H9 (cell line): ENCODE measurements around the gene LRG1. TPM values are rescaled to one million over a fixed set of nuclear protein-coding genes. Genes with fewer than 3 reads are reported as not detected.

ENCODE experiments used
- DNase-seq: peaks from one replicate; pipeline ENCODE4 v3.0.0-alpha.2; 2017
- H2AFZ ChIP-seq: one replicate; pipeline ENCODE4 v1.6.1; 2013; ENCODE audit warnings: mild to moderate bottlenecking, low read length, control low read depth, moderate library complexity
- H2AK5ac ChIP-seq: 2 replicates; pipeline ENCODE4 v1.6.1; 2013; ENCODE audit warnings: low read length, control low read depth, mixed read lengths; ENCODE audit not compliant: insufficient read length
- H2BK120ac ChIP-seq: one replicate; pipeline ENCODE4 v1.6.1; 2013; ENCODE audit warnings: low read depth, mild to moderate bottlenecking, low read length, control low read depth, inconsistent platforms; ENCODE audit not compliant: poor library complexity, severe bottlenecking
- H2BK12ac ChIP-seq: 2 replicates; pipeline ENCODE4 v1.6.1; 2013; ENCODE audit warnings: low read length, control low read depth, mixed read lengths, low read depth; ENCODE audit not compliant: insufficient read length
- H2BK15ac ChIP-seq: 2 replicates; pipeline ENCODE4 v1.6.1; 2013; ENCODE audit warnings: low read depth, low read length, control low read depth
- H2BK20ac ChIP-seq: one replicate; pipeline ENCODE4 v1.6.1; 2013; ENCODE audit warnings: low read depth, mild to moderate bottlenecking, low read length, control low read depth, inconsistent platforms; ENCODE audit not compliant: poor library complexity, severe bottlenecking
- H2BK5ac ChIP-seq: 2 replicates; pipeline ENCODE4 v1.6.1; 2013; ENCODE audit warnings: low read length, control low read depth, mixed read lengths; ENCODE audit not compliant: insufficient read length
- H3K14ac ChIP-seq: 2 replicates; pipeline ENCODE4 v1.6.1; 2013; ENCODE audit warnings: low read length, control low read depth; ENCODE audit not compliant: insufficient read depth
- H3K18ac ChIP-seq: 2 replicates; pipeline ENCODE4 v1.6.1; 2013; ENCODE audit warnings: low read depth, mild to moderate bottlenecking, mixed read lengths, low read length, control low read depth; ENCODE audit not compliant: insufficient read length
- H3K23ac ChIP-seq: 2 replicates; pipeline ENCODE4 v1.6.1; 2013; ENCODE audit warnings: low read length, control low read depth, mixed read lengths, low read depth; ENCODE audit not compliant: insufficient read length
- H3K23me2 ChIP-seq: 2 replicates; pipeline ENCODE4 v1.6.1; 2013; ENCODE audit warnings: low read depth, mild to moderate bottlenecking, mixed read lengths, low read length, control low read depth; ENCODE audit not compliant: insufficient read length, poor library complexity, severe bottlenecking
- H3K27ac ChIP-seq: 2 replicates; pipeline ENCODE4 v1.5.1; 2013; ENCODE audit warnings: low read length, control low read depth, mixed read lengths, low read depth; ENCODE audit not compliant: insufficient read length
- H3K27me3 ChIP-seq: 2 replicates; pipeline ENCODE4 v1.6.1; 2013; ENCODE audit warnings: low read length, control low read depth, inconsistent platforms; ENCODE audit not compliant: insufficient read depth
- H3K4ac ChIP-seq: 2 replicates; pipeline ENCODE4 v1.6.1; 2013; ENCODE audit warnings: low read depth, mild to moderate bottlenecking, control low read depth, inconsistent platforms, low read length, moderate library complexity
- H3K4me1 ChIP-seq: 2 replicates; pipeline ENCODE4 v1.6.1; 2013; ENCODE audit warnings: low read length, control low read depth, inconsistent platforms; ENCODE audit not compliant: insufficient read depth
- H3K4me2 ChIP-seq: 2 replicates; pipeline ENCODE4 v1.6.1; 2013; ENCODE audit warnings: low read length, control low read depth, mixed read lengths; ENCODE audit not compliant: insufficient read length, insufficient read depth
- H3K56ac ChIP-seq: 2 replicates; pipeline ENCODE4 v1.6.1; 2013; ENCODE audit warnings: low read depth, mild to moderate bottlenecking, mixed read lengths, low read length, control low read depth; ENCODE audit not compliant: insufficient read length
- H3K79me1 ChIP-seq: 2 replicates; pipeline ENCODE4 v1.6.1; 2013; ENCODE audit warnings: low read depth, mild to moderate bottlenecking, moderate library complexity, low read length, control low read depth, inconsistent platforms; ENCODE audit not compliant: insufficient read depth, poor library complexity, severe bottlenecking
- H3K79me2 ChIP-seq: 2 replicates; pipeline ENCODE4 v1.6.1; 2013; ENCODE audit warnings: low read length, control low read depth, inconsistent platforms; ENCODE audit not compliant: insufficient read depth
- H3K9ac ChIP-seq: 2 replicates; pipeline ENCODE4 v1.6.1; 2013; ENCODE audit warnings: low read length, control low read depth, mixed read lengths; ENCODE audit not compliant: insufficient read length; ENCODE audit errors: extremely low read depth
- H3K9me3 ChIP-seq: one replicate; pipeline ENCODE4 v1.6.1; 2013; ENCODE audit warnings: low read depth, low read length, inconsistent platforms; ENCODE audit not compliant: control insufficient read depth
- H3T11ph ChIP-seq: one replicate; pipeline ENCODE4 v1.6.1; 2013; ENCODE audit warnings: mild to moderate bottlenecking, low read length, control low read depth, inconsistent platforms
- H4K20me1 ChIP-seq: one replicate; pipeline ENCODE4 v1.6.1; 2013; ENCODE audit not compliant: control insufficient read depth, insufficient read length, insufficient read depth
- H4K5ac ChIP-seq: 2 replicates; pipeline ENCODE4 v1.6.1; 2013; ENCODE audit warnings: low read depth, mild to moderate bottlenecking, mixed read lengths, low read length, control low read depth; ENCODE audit not compliant: insufficient read length
- H4K8ac ChIP-seq: replicated peaks from 2 replicates; pipeline ENCODE4 v1.6.1; 2013; ENCODE audit warnings: low read length, control low read depth, mixed read lengths, low read depth; ENCODE audit not compliant: insufficient read length
- H4K91ac ChIP-seq: 2 replicates; pipeline ENCODE4 v1.6.1; 2013; ENCODE audit warnings: low read depth, mild to moderate bottlenecking, moderate library complexity, mixed read lengths, low read length, control low read depth; ENCODE audit not compliant: insufficient read length
- H3K27ac Mint-ChIP-seq, 3 experiments: 2 replicates in 2 of 3; 3 replicates in 1 of 3; pipeline ENCODE4 v1.8.0; 2020 to 2021; ENCODE audit warnings: mixed read lengths in 3 of 3, mild to moderate bottlenecking in 1 of 3, moderate library complexity in 1 of 3
- H3K27me3 Mint-ChIP-seq: 2 replicates; pipeline ENCODE4 v1.8.0; 2021; ENCODE audit warnings: low read depth, mild to moderate bottlenecking, moderate library complexity, mixed read lengths
- H3K36me3 Mint-ChIP-seq, 3 experiments: 2 replicates in 2 of 3; 3 replicates in 1 of 3; pipeline ENCODE4 v1.8.0; 2020 to 2021; ENCODE audit warnings: low read depth in 3 of 3, mixed read lengths in 3 of 3; ENCODE audit not compliant: insufficient read depth in 1 of 3
- H3K4me1 Mint-ChIP-seq, 2 experiments: 2 replicates each; pipeline ENCODE4 v1.8.0; 2020; ENCODE audit warnings: mixed read lengths in 2 of 2
- H3K4me3 Mint-ChIP-seq, 2 experiments: 2 replicates in 1 of 2; 3 replicates in 1 of 2; pipeline ENCODE4 v1.8.0; 2020 to 2021; ENCODE audit warnings: mild to moderate bottlenecking in 2 of 2, mixed read lengths in 2 of 2, moderate library complexity in 1 of 2
- H3K9me3 Mint-ChIP-seq, 2 experiments: 2 replicates in 1 of 2; 3 replicates in 1 of 2; pipeline ENCODE4 v1.8.0; 2020; ENCODE audit warnings: mild to moderate bottlenecking in 2 of 2, mixed read lengths in 2 of 2, moderate library complexity in 1 of 2
- CTCF ChIP-seq: fragments of 200-600 bp; sonication (generic); conservative IDR thresholded peaks from 3 replicates; pipeline ENCODE4 v1.8.0; 2021; ENCODE audit warnings: antibody characterized with exemption, mild to moderate bottlenecking
- WGBS: extraction: QIAGEN DNeasy Blood & Tissue Kit; methylation state at CpG from one replicate; pipeline ENCODE4 v1.1.7; 2013; ENCODE audit warnings: missing lambda C conversion rate, low lambda C conversion rate, mixed read lengths; ENCODE audit not compliant: insufficient read length; ENCODE audit errors: extremely low coverage; 5-methylcytosine and 5-hydroxymethylcytosine counted together
- total RNA-seq: library from RNA; stranded (reverse); gene quantifications from 2 replicates; pipeline ENCODE4 v1.2.1, GENCODE V29; 2021

Gene LRG1
- total RNA-seq, 1 experiment from 2014 or later, result 0.24 TPM

GRCh38 chr19:4492337-4493103, 47.3 kb downstream of the LRG1 start:
- H3K27ac Mint-ChIP-seq, result no peak overlapping the region
- H3K14ac ChIP-seq, result no peak overlapping the region
- H3K56ac ChIP-seq, result no peak overlapping the region
- no peaks in the 10 kb centered on the region for H3K9me3 ChIP-seq
- H2BK5ac ChIP-seq, result no peak overlapping the region
- no peaks in the 10 kb centered on the region for H3K9me3 Mint-ChIP-seq
- no peaks in the 10 kb centered on the region for H3K27me3 ChIP-seq
- H3K79me1 ChIP-seq, result no peaks in the 10 kb centered on the region
- H3K27me3 Mint-ChIP-seq, result no peaks in the 10 kb centered on the region
- WGBS, result no CpG with 5 or more reads among the region's 3 CpGs
- peak overlapping the region; percentile 0 for H4K8ac ChIP-seq
- H3K79me2 ChIP-seq, result no peaks in the 10 kb centered on the region
- H3K4me1 ChIP-seq, result no peaks in the 10 kb centered on the region
- no peak overlapping the region for H2BK20ac ChIP-seq
- no peak overlapping the region for H3K23ac ChIP-seq
- no peak overlapping the region for H3K9ac ChIP-seq
- no peaks in the 10 kb centered on the region for H3K4me1 Mint-ChIP-seq
- H3K36me3 Mint-ChIP-seq, result peaks cover 20 to 44% (median 36%) of the 10 kb centered on the region in 3 experiments; a peak in 6 of 7 replicates
- H3K18ac ChIP-seq, result no peak overlapping the region
- no peak overlapping the region for H2BK15ac ChIP-seq
- no peak overlapping the region for H3K27ac ChIP-seq
- no peaks in the 10 kb centered on the region for H3K23me2 ChIP-seq
- H4K20me1 ChIP-seq, result peaks cover 3% of the 10 kb centered on the region
- no peak overlapping the region for H3K4me3 Mint-ChIP-seq
- H2AFZ ChIP-seq, result no peak overlapping the region
- H2BK12ac ChIP-seq, result no peak overlapping the region
- no peak overlapping the region for H2AK5ac ChIP-seq
- no peak overlapping the region for H3T11ph ChIP-seq
- no peak overlapping the region for H3K4ac ChIP-seq
- no peak overlapping the region for H4K91ac ChIP-seq
- no peak overlapping the region for H3K4me2 ChIP-seq
- no peak for DNase-seq
- no peak for TF ChIP-seq CTCF
- no peak overlapping the region for H2BK120ac ChIP-seq
- H4K5ac ChIP-seq, result no peak overlapping the region
